Fibroblast of peridontal ligament (primary cell): ENCODE data around the gene SHISA3.
A peak's percentile ranks its signal among the peaks of the same experiment; 100 is the strongest.
"Not testable (repeated sequence)": the region's sequence is repeated elsewhere in the genome, so short reads cannot be mapped to it uniquely, and the experiment has no call there.

Source experiments
- DNase-seq: peaks from one replicate; pipeline ENCODE4 v3.0.0-alpha.2; 2010; ENCODE audit errors: extremely low read depth

Gene SHISA3

DNA sequence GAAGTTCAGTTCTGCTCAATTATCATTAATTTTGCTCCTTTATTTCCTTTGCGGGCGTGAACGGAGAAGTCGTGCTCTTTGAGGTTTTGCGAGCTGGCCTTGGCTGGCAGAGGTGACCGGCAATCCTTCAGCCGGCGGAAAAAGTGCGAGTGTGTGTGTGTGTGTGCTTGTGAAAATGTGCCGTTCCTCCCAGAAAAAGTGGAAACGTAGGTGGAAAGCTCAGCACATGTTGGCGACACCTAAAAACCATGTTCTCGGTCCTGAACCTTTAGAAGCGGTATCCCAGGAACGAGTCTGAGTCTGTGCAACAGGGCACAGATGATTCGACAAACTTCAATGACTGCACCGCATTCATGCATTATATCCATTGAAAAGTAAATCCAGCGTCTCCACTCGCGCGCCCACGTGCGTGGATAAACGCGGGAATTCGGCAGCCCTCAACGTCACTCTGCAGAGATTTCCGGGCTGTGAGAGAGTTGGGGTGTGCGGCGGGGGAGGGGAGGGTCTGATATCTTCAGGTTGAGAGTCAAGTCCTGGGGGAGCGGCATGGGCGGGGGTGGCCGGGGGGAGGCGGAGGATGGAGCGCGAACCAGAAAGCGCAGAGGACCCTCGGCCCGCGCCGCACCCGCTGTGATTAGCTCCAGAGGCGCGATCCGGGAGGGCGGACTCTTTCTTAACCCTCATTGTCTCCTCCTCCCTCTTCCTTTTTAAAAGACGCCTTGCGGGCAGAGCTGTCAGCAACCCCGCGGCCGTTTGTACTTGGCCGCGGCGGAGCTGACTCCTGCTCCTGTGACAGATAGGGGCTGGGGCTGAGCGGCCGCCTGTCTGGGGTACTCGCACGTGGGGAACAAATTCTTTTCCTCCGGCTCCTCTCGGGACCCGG lies at the start of gene SHISA3:
TSS of gene SHISA3 (plus strand) at position 737 of the 883 bp plus-strand sequence. CDS start 569 bp downstream, outside the sequence.
- DNase-seq = no peak

DNA sequence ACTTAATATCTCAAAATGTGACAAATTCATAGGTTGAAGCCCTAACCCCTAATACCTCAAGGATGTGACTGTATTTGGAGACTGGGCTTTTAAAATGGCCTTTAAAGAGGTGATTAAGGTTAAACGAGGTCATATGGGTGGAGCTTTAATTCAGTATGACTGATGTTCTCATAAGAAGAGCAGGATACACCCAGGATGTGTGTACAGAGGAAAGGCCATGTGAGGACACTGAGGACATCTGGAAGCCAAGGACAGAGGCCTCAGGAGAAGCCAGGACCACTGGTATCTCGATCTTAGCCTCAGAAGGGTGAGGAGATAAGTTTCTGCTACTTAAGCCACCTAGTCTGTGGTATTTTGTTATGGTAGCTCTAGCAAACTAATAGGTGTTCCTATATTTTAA lies 49.0 kb upstream of the SHISA3 start:
- no peak for DNase-seq

DNA sequence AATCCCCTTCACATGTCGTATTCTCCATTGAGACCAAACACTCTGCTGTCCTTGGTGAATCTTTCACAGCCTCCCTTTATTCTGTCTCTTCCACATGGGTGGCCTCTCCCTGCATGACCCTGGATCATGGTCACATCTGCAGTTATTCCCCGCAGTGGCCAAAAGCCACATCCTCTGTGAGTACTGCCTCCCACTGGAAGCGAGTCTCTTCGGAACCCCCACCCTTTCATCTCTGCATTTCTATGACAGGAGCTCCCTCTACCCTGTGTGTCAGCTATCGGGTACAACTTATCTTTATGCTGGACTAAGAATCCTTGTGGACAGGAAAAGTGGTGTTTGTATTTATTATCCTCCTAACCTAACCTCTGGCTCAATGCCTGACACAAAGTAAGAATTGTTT lies 48.6 kb upstream of the SHISA3 start:
- DNase-seq = no peak

DNA sequence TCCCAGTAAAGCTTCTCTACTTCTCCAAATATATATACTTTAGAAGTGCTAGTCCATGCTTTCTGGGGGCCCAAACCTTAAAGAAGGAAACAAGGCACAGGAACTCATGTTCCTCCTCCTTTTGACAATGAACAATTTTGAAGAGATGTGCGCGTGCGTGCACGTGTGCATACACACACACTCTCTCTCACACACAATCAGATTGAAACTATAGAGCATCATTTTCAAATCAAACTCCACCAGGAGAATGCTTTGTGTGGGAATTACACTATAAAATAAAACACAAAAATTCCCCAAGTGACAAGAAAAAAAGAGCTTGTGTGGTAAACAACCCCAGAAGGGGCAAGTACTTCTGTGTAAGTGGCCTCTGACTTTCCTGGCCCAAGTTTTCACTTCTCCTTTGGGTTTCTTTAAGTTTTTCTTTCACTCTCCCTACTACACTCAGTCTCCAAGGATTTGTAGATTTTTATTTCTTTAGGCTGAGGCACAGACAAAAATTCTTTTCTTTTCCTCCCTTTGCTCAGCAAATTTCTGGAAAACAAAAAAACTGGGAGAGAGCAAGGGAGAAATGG lies 46.6 kb upstream of the SHISA3 start:
- no peak for DNase-seq

DNA sequence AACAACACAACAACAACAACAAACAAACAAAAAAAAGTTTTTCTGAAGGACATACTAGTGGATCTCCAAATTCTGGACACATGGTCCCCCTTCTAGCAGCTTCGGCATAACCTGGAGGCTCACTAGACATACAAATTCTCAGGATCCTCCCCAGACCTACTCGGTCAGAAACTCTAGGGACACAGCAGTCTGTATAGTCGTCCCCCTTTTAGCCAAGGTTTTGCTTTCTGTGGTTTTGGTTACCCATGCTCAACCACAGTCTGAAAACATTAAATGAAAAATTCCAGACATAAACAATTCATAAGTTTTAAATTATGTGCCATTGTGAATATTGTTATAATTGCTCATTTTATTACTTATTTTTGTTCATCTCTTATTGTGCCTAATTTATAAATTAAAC lies 45.2 kb upstream of the SHISA3 start:
- DNase-seq = no peak

DNA sequence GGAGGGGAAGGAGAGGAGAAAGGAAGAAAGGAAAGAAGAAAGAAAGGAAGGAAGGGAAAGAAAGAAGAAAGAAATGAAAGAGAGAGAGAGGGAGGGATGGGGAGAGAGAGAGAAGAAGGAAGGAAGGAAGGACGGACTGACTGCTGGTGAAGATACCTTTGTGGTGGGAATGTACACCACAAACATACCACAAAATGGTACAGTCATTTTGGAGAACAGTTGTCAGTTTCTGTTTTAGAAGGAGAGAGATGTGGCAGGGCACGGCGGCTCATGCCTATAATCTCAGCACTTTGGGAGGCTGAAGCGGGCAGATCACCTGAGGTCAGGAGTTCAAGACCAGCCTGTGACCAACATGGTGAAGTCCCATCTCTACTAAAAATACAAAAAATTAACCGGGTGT lies 40.0 kb upstream of the SHISA3 start:
- DNase-seq = no peak

DNA sequence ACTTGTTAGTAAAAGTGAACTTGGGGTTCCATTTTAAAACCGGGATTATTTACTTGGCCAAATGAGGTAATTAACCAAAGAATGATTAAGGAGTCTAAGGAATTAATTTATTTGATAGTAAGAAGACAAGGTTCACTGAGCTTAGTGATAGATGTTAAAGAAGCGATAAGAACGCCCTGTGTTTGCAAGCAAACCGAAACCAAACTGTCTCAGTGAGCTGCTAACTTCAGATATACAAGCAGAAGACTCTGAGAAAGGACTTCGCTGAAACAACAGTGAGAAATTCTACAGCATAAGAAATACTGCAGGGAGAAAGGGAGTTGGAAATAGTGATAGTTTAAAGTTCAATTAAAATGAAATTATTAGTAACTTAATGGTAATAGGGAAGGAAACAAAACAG lies 37.6 kb upstream of the SHISA3 start:
- DNase-seq = peak; percentile 9

DNA sequence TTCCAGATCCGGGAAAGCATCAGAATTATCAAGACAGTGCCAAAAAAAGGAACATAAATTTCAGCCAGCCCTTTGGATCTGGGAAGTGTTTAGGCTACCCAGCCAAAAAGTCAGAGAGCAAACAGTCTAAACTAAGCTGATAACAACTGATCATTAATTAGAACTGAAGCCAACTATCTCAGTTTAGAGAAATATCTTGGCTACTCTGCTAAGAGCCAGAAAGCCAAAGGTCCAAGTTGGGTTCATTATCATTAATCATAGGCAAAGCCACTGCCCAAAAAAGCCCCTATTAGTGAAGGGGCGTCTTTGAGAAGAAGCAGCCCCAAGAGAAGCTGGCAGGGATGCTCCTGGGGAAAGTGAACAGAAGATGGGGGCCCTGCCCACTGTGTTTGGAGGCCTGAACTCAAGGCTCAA lies 37.0 kb upstream of the SHISA3 start:
- DNase-seq = no peak

DNA sequence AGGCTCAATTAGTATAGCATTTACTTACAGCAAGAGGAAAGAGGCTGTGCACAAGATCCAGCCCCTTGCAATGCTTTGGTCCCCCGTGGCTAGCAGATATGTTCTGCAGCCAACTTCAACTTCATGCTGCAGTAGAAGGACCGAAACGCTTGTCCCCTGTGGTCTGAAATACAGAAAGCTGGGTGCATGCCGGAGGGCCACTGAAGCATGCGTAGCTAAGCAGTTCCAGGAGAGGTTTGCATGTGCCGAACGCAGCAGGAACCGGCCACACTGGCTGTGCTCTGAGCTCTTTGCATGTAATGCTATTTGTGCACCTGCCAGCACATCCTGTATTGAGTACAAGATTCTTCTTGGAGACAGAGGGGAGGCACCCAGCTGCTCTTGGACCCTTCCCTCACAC lies 35.8 kb upstream of the SHISA3 start:
- DNase-seq = no peak

DNA sequence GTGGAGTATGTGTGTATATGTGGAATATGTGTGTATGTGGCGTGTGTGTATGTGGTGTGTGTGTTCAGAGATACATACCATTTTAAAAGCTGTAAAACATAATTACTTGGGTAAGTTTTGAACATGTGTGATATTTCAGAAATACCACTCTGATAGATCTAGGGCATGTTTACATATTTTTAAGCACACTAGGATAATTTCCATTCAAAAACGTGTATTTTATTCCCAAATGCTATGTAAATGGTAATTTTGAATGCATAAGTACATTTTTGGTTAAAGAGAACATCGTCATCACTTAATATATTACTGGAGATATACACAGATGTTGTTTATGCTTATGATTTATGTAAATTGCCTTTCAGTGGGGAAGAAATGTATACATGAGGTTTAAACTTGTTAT lies 34.7 kb upstream of the SHISA3 start:
- no peak for DNase-seq

DNA sequence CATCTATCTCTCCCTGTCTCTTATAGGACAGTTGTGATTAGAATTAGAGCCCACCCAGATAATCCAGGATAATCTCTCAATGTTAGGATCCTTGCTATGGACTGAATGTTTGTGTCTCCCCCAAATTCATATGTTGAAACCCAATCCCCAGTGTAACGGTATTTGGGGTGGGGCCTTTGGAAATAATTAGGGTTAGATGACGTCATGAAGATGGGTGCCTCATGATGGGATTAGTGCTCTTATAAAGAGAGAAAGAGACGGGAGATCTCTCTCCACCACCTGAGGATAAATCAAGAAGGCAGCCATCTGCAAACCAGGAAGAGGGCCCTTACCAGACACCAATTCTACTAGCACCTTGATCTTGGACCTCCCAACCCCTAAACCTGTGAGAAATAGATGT lies 33.7 kb upstream of the SHISA3 start:
- no peak for DNase-seq

DNA sequence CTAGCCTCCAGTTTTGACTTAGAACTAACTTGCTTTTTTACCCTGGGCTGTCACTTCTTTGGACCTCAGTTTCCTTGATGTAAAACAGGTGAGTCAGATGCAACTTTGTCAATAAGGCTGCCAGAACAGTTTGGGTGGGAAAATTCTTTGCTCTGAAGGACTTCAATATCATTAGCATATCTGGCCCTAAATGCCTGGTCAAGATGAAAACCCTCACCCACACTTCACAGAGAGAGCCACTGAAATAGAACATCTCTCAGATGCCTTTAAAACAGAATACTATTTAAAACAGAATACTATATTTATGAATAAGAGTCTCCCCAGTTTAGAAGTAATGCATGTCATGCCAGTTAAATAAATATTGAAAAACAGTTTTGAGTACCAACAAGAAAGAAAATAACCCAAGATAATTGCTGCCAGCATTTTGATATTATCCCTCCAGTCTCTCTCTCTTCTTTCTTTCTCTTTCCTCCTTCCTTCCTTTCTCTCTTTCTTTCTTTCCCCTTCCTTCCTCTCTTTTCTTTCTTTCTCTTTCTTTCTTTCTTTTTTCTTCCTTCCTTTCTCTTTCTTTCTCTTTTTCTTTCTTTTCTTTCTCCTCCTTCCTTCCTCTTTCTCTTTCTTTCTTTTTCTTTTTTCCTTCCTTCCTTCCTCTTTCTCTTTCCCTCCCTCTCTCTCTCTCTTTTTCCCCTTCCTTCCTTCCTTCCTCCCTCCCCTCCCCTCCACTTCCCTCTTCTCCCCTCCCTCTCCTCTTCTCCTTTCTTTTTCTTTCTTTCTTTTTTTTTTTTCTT lies 32.8 kb upstream of the SHISA3 start:
- DNase-seq = no peak

DNA sequence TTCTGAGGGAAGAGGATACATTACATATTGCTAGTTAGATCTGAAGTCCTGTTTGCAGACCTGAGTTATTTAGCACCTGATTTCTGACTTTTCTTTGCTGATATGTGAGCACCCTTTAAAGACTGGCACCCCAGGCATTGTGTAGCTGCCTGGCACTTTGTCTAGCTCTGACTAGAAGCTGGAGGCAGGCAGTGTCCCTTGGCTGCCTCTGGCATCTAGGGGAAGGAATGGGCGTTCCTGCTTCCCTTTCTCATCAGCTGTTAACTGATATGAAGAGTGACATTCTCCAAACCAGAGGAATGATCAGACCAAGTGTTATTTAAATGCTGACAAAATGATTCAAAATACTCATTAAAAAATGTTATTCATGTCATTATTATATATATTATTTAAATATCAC lies 30.3 kb upstream of the SHISA3 start:
- no peak for DNase-seq

DNA sequence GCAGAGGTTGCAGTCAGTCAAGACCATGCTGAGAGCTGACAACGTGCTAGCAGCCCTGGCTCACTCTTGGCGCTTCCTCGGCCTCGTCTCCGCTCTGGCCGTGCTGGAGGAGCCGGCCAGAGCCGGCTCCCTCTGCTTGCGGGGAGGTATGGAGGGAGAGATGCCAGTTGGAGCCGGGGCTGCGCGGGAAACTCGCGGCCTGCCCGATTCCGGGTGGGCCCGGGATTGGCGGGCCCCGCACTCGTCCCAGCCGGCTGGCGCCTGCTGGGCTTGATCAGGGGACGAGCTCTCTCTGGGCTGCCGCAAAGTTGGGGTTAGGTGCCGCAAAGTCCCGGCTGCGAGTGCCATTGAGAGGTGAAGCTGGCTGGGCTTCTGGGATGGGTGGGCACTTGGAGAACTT lies 27.8 kb upstream of the SHISA3 start:
- no peak for DNase-seq

DNA sequence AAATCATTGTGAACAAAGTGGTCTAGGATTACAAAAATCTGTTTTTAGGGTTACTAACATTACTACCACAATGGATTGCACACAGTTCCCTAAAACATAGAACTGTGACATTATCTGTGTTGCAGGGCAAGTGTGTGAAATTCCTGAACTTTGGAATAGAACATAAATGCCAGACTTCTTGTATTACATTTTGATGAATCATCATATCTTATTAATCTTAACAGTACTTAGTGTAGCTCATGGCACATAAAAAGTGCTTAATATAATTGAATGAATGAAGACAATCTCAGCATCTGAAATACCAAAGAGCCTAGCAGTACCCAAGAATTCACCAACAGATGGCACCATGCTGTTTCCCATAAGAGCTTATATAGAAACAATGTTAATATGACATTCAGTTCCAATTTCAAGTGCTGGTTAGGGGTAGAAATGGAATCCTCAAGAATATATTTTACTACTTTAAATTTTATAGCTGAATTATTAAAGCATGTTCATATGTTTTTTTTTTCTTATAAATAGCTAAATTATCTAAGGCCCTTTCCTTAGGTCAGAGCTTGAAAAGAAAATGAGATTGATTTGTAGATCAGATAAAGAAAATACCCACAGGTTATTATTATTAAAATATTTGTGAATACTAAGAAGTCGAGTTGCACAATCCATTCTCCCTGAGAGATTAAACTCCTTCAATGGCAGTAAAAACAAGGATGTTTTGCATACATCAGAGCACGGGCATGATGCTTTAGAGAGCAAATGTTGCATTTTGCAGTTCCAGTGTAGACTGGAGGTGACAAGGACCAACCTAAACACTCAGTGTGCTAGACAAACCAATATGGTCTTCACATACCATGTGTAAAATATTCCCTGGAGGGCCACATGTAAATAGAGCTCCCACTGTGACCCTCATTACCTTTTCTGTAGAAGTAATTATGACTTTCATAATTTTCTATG lies 25.7 kb upstream of the SHISA3 start:
- peak; percentile 68 for DNase-seq

DNA sequence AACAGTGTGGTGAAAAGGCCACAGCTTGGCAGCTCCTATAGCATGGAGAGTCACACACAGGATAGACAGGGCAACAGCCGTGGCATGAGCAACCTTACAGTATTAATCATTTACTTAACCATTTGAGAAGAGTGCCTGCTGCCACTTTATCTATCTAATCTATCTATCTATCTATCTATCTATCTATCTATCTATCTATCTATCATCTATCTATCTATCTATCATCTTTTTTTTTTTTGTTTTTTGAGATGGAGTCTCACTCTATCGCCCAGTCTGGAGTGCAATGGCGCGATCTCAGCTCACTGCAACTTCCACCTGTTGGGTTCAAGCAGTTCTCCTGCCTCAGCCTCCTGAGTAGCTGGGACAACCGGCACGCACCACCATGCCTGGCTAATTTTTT lies 25.0 kb upstream of the SHISA3 start:
- DNase-seq = not testable (repeated sequence)

DNA sequence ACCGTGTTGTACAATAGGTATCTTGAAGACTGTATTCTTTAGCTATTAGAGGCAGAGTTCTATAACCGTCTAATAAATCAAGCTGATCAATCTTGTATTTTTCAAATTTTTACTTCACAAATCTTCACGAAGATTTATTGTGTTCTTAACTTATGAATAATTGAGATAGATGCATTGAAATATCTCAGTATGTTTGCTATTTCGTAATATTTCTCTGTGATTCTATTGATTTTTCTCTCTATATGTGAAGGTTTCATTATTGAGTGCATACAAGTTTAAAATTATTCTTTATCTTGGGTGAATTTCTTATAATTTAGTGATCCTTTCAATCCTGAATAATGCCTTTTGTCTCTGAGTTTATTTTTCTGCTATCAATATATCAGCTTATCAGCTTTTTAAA lies 19.8 kb upstream of the SHISA3 start:
- no peak for DNase-seq

DNA sequence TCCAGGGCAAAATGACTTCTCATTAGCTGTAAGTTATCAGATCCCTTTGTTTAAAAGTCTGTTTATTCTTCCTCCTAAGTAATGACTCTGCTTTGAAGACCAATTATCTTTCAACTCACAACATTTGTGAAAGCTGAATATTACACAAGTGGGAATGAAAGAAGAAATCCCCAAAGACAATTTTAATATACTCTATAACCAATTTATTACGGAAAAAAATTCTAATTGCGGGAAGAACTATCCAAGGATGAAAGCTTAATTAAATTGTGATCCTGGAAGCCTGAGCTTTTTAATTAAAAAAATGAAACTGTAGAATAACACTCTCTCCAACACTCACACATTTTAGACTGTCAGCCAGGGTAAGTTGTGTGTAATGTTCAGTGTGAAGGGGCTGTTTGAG lies 15.6 kb upstream of the SHISA3 start:
- DNase-seq = no peak

DNA sequence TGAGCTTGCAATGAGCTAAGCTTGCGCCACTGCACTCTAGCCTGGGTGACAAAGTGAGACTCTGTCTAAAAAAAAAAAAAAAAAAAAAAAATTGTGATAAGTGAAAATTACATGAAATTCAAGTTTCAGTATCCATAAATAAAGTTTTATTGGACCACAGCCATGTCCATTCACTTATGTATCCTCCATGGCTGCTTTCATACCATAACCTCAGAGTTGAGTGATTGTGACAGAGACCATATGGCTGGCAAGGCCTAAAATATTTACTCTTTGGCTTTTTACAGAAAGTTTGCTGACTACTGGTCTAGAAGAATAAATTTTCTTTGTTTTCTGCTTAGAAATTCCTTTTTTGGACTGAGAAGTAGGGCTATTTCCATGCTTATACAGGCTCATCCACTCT lies 11.8 kb upstream of the SHISA3 start:
- no peak for DNase-seq

DNA sequence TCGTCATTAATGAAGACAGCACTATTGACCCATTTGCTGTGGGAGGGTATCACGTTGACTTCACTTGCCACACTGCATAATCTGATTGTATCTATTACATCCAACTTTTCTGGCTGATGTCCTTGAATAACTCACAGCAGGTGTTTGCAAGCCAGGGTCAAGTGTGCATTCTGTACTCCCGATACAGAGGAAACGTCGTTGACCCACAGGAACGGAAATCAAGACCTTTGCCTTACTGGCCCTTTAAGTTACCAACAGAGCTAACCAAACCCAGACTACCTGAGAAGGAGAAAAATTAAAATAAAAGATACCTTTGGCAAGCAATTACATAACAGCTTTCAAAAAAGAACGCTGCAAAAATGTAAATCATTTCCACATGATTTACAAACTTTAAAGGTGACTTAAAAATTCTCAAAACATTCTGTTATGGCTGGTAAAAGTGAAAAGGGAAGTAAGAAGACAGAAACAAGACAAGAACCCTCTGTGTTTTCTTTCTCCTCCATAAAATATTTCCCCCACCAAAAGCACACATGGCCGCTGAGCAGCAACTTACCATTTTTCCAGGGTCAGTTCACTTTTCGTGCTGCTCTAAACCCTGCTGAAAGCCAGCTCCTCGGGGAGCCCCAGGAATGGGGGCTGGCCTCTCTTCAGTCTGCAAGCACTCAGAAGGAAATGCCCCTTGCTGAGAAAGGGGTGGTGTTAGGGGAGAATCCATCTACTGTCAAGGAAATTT lies 6.5 kb upstream of the SHISA3 start:
- DNase-seq = no peak

DNA sequence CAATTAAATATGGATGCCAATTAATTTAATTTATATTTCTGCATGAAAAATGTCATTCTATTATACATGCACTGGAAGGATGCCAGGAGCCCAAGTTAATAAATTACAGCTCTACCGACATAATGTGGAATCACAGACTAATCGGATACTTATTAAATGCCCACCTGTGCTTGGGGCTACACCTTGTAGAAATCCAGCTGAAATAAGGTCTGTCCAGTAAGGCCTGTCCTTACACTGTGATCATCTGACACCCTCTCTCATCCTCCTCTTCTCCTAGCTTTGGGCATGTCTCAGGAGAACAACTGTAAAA lies 6.0 kb upstream of the SHISA3 start:
- no peak for DNase-seq
